Heart left ventricle (tissue), 13 donors: Measurements from ENCODE around the gene DCHS2.

Source experiments
- POLR2A ChIP-seq, 2 donors: fragments of 450-650 bp; IDR thresholded peaks; one replicate each; pipeline ENCODE4 v1.6.1; 2017; ENCODE audit warnings: antibody characterized with exemption in 2 of 2, mild to moderate bottlenecking in 2 of 2, moderate library complexity in 2 of 2
- TF ChIP-seq, protein P1 (sequence below), 12 donors: fragments of 200-600 bp; sonication (generic) in 4 of 12; IDR thresholded peaks; one replicate each; pipeline versions ENCODE4 v1.5.0 to v1.8.0; 2018 to 2022; ENCODE audit warnings: antibody characterized with exemption in 12 of 12, mild to moderate bottlenecking in 5 of 12
- donor health status: ischemic (EF 13 %, LVEDD 7.1; RV severe dilation, severe dysfunction).
- donor health status: DM: no; HTN: yes; CAD: no.
- donor health status: DM: no; HTN: no; CAD: no.
- donor health status: ischemic (EF 25% LVEDD 6.9; RV normal size, moderate dysfunction).
- donor health status: ischemic (EF 25% LVEDD 5.7; RV mildly dilated, moderate dysfunction).
- donor health status: ischemic (EF 35%, LVEDD 5.7; RV mildly dilated, moderate dysfunction).
- donor health status: nonischemic (EF 11% LVEDD 7.7; RV severe dilation, severe dysfunction).
- donor health status: DM: yes; HTN: yes; CAD: no.
- donor health status: PGD.
- donor health status: ischemic (EF 29% LVEDD 5.4; RV normal size, mild dysfunction).
- donor health status: nonischemic (EF 23%, LVEDD 6.1; RV moderate dilation, normal function).

DNA sequence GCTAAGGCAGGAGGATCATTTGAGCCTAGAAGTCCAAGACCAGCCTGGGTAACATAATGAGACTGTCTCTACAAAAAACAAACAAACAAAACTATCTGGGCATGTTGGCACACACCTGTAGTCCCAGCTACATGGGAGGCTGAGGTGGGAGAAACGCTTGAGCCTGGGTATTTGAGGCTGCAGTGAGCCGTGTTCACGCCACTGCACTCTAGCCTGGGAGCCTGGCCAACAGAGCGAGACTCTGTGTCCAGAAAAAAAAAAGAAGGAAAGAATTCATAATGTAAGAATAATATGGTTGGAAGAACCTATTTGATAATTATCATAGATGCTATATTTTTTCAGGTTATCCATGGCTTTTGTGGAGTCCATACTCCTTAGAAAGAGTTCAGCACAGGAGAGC, 26.0 kb upstream of the DCHS2 start:
- TF ChIP-seq POLR2A (IDR thresholded peaks at IDR 0.05), result no peak
- TF ChIP-seq, protein P1, sequence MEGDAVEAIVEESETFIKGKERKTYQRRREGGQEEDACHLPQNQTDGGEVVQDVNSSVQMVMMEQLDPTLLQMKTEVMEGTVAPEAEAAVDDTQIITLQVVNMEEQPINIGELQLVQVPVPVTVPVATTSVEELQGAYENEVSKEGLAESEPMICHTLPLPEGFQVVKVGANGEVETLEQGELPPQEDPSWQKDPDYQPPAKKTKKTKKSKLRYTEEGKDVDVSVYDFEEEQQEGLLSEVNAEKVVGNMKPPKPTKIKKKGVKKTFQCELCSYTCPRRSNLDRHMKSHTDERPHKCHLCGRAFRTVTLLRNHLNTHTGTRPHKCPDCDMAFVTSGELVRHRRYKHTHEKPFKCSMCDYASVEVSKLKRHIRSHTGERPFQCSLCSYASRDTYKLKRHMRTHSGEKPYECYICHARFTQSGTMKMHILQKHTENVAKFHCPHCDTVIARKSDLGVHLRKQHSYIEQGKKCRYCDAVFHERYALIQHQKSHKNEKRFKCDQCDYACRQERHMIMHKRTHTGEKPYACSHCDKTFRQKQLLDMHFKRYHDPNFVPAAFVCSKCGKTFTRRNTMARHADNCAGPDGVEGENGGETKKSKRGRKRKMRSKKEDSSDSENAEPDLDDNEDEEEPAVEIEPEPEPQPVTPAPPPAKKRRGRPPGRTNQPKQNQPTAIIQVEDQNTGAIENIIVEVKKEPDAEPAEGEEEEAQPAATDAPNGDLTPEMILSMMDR (IDR thresholded peaks at IDR 0.05), result no peak
